GM23338 (cell line): Measurements from ENCODE around the gene SLC2A13.

Source experiments
- CREB1 ChIP-seq: fragments of 250-450 bp; sonication (Bioruptor Pico); IDR thresholded peaks from 2 replicates; pipeline ENCODE4 v1.5.0; 2020; ENCODE audit warnings: low read depth, mild to moderate bottlenecking, moderate library complexity
- EZH2 ChIP-seq: fragments of 200-600 bp; sonication (generic); IDR thresholded peaks from one replicate; pipeline ENCODE4 v1.8.0; 2017; ENCODE audit warnings: antibody characterized with exemption, mild to moderate bottlenecking, low read depth; ENCODE audit not compliant: unreplicated experiment
- EZH2phosphoT487 ChIP-seq: fragments of 200-600 bp; sonication (generic); IDR thresholded peaks from one replicate; pipeline ENCODE4 v1.8.1; 2018; ENCODE audit warnings: antibody characterized with exemption; ENCODE audit not compliant: unreplicated experiment
- JUNB ChIP-seq: IDR thresholded peaks from one replicate; pipeline ENCODE4 v1.6.1; 2016; ENCODE audit warnings: antibody characterized with exemption; ENCODE audit not compliant: unreplicated experiment
- NANOG ChIP-seq: IDR thresholded peaks from 2 replicates; pipeline ENCODE4 v1.6.1; 2016; ENCODE audit warnings: antibody characterized with exemption, borderline replicate concordance
- POLR2AphosphoS5 ChIP-seq: IDR thresholded peaks from 2 replicates; pipeline ENCODE4 v1.6.1; 2016; ENCODE audit warnings: antibody characterized with exemption, low read depth
- STAT1 ChIP-seq: IDR thresholded peaks from one replicate; pipeline ENCODE4 v1.6.1; 2016; ENCODE audit warnings: antibody characterized with exemption; ENCODE audit not compliant: unreplicated experiment
- ZNF114 ChIP-seq: fragments of 250-450 bp; sonication (Bioruptor Pico); IDR thresholded peaks from 2 replicates; pipeline ENCODE4 v1.5.0; 2020; ENCODE audit warnings: mild to moderate bottlenecking, moderate library complexity
- ZNF331 ChIP-seq: fragments of 250-450 bp; sonication (Bioruptor Pico); IDR thresholded peaks from 2 replicates; pipeline ENCODE4 v1.5.0; 2020; ENCODE audit warnings: low read depth, mild to moderate bottlenecking, moderate library complexity
- TF ChIP-seq, protein P1 (sequence below), 2 experiments: fragments of 200-600 bp in 1 of 2; sonication (generic) in 1 of 2; conservative IDR thresholded peaks; 2 replicates each; pipeline versions ENCODE4 v1.5.1 to v1.6.1; 2016 to 2017; ENCODE audit warnings: antibody characterized with exemption in 2 of 2, low read depth in 2 of 2, mild to moderate bottlenecking in 2 of 2, moderate library complexity in 1 of 2
- TF ChIP-seq, protein P2 (sequence below): IDR thresholded peaks from one replicate; pipeline ENCODE4 v1.6.1; 2018; ENCODE audit warnings: antibody characterized with exemption; ENCODE audit not compliant: unreplicated experiment
- TF ChIP-seq, protein P3 (sequence below): IDR thresholded peaks from 2 replicates; pipeline ENCODE4 v1.6.1; 2016; ENCODE audit warnings: antibody characterized with exemption
- TF ChIP-seq, protein P4 (sequence below): fragments of 250-450 bp; sonication (Bioruptor Pico); IDR thresholded peaks from 2 replicates; pipeline ENCODE4 v1.5.0; 2020; ENCODE audit warnings: mild to moderate bottlenecking, moderate library complexity

- TF ChIP-seq, protein P1, sequence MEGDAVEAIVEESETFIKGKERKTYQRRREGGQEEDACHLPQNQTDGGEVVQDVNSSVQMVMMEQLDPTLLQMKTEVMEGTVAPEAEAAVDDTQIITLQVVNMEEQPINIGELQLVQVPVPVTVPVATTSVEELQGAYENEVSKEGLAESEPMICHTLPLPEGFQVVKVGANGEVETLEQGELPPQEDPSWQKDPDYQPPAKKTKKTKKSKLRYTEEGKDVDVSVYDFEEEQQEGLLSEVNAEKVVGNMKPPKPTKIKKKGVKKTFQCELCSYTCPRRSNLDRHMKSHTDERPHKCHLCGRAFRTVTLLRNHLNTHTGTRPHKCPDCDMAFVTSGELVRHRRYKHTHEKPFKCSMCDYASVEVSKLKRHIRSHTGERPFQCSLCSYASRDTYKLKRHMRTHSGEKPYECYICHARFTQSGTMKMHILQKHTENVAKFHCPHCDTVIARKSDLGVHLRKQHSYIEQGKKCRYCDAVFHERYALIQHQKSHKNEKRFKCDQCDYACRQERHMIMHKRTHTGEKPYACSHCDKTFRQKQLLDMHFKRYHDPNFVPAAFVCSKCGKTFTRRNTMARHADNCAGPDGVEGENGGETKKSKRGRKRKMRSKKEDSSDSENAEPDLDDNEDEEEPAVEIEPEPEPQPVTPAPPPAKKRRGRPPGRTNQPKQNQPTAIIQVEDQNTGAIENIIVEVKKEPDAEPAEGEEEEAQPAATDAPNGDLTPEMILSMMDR (conservative IDR thresholded peaks at IDR 0.05; ENCODE audit: low read depth in 2 of 2) = no peak
- TF ChIP-seq POLR2AphosphoS5 = no peak
- no peak for TF ChIP-seq EZH2phosphoT487
- TF ChIP-seq ZNF331 (CRISPR knock-in tag) = no peak
- TF ChIP-seq, protein P2, sequence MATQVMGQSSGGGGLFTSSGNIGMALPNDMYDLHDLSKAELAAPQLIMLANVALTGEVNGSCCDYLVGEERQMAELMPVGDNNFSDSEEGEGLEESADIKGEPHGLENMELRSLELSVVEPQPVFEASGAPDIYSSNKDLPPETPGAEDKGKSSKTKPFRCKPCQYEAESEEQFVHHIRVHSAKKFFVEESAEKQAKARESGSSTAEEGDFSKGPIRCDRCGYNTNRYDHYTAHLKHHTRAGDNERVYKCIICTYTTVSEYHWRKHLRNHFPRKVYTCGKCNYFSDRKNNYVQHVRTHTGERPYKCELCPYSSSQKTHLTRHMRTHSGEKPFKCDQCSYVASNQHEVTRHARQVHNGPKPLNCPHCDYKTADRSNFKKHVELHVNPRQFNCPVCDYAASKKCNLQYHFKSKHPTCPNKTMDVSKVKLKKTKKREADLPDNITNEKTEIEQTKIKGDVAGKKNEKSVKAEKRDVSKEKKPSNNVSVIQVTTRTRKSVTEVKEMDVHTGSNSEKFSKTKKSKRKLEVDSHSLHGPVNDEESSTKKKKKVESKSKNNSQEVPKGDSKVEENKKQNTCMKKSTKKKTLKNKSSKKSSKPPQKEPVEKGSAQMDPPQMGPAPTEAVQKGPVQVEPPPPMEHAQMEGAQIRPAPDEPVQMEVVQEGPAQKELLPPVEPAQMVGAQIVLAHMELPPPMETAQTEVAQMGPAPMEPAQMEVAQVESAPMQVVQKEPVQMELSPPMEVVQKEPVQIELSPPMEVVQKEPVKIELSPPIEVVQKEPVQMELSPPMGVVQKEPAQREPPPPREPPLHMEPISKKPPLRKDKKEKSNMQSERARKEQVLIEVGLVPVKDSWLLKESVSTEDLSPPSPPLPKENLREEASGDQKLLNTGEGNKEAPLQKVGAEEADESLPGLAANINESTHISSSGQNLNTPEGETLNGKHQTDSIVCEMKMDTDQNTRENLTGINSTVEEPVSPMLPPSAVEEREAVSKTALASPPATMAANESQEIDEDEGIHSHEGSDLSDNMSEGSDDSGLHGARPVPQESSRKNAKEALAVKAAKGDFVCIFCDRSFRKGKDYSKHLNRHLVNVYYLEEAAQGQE = no peak
- no peak for TF ChIP-seq JUNB
- TF ChIP-seq EZH2 = no peak
- TF ChIP-seq CREB1 (CRISPR knock-in tag) = no peak
- no peak for TF ChIP-seq STAT1
- no peak for TF ChIP-seq NANOG
- TF ChIP-seq, protein P3, sequence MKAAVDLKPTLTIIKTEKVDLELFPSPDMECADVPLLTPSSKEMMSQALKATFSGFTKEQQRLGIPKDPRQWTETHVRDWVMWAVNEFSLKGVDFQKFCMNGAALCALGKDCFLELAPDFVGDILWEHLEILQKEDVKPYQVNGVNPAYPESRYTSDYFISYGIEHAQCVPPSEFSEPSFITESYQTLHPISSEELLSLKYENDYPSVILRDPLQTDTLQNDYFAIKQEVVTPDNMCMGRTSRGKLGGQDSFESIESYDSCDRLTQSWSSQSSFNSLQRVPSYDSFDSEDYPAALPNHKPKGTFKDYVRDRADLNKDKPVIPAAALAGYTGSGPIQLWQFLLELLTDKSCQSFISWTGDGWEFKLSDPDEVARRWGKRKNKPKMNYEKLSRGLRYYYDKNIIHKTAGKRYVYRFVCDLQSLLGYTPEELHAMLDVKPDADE = no peak
- no peak for TF ChIP-seq ZNF114
- TF ChIP-seq, protein P4, sequence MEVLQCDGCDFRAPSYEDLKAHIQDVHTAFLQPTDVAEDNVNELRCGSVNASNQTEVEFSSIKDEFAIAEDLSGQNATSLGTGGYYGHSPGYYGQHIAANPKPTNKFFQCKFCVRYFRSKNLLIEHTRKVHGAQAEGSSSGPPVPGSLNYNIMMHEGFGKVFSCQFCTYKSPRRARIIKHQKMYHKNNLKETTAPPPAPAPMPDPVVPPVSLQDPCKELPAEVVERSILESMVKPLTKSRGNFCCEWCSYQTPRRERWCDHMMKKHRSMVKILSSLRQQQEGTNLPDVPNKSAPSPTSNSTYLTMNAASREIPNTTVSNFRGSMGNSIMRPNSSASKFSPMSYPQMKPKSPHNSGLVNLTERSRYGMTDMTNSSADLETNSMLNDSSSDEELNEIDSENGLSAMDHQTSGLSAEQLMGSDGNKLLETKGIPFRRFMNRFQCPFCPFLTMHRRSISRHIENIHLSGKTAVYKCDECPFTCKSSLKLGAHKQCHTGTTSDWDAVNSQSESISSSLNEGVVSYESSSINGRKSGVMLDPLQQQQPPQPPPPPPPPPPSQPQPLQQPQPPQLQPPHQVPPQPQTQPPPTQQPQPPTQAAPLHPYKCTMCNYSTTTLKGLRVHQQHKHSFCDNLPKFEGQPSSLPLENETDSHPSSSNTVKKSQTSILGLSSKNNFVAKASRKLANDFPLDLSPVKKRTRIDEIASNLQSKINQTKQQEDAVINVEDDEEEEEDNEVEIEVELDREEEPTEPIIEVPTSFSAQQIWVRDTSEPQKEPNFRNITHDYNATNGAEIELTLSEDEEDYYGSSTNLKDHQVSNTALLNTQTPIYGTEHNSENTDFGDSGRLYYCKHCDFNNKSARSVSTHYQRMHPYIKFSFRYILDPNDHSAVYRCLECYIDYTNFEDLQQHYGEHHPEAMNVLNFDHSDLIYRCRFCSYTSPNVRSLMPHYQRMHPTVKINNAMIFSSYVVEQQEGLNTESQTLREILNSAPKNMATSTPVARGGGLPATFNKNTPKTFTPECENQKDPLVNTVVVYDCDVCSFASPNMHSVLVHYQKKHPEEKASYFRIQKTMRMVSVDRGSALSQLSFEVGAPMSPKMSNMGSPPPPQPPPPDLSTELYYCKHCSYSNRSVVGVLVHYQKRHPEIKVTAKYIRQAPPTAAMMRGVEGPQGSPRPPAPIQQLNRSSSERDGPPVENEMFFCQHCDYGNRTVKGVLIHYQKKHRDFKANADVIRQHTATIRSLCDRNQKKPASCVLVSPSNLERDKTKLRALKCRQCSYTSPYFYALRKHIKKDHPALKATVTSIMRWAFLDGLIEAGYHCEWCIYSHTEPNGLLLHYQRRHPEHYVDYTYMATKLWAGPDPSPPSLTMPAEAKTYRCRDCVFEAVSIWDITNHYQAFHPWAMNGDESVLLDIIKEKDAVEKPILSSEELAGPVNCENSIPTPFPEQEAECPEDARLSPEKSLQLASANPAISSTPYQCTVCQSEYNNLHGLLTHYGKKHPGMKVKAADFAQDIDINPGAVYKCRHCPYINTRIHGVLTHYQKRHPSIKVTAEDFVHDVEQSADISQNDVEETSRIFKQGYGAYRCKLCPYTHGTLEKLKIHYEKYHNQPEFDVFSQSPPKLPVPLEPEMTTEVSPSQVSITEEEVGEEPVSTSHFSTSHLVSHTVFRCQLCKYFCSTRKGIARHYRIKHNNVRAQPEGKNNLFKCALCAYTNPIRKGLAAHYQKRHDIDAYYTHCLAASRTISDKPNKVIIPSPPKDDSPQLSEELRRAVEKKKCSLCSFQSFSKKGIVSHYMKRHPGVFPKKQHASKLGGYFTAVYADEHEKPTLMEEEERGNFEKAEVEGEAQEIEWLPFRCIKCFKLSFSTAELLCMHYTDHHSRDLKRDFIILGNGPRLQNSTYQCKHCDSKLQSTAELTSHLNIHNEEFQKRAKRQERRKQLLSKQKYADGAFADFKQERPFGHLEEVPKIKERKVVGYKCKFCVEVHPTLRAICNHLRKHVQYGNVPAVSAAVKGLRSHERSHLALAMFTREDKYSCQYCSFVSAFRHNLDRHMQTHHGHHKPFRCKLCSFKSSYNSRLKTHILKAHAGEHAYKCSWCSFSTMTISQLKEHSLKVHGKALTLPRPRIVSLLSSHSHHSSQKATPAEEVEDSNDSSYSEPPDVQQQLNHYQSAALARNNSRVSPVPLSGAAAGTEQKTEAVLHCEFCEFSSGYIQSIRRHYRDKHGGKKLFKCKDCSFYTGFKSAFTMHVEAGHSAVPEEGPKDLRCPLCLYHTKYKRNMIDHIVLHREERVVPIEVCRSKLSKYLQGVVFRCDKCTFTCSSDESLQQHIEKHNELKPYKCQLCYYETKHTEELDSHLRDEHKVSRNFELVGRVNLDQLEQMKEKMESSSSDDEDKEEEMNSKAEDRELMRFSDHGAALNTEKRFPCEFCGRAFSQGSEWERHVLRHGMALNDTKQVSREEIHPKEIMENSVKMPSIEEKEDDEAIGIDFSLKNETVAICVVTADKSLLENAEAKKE = no peak
Measured at GRCh38 chr12:40044396-40044795, 61.5 kb downstream of the SLC2A13 start.
